HCT116 (cell line): Measurements from ENCODE around the gene ADARB1. TPM values are rescaled to one million over a fixed set of nuclear protein-coding genes. Genes with fewer than 3 reads are reported as not detected.

Source experiments
- ATAC-seq: fragments of 200-7000 bp; cut with Tn5 transposase; 2 replicates; pipeline ENCODE4 v1.9.1; 2020; ENCODE audit warnings: mild to moderate bottlenecking, moderate library complexity
- BruUV-seq: library from RNA; stranded (reverse); fragments of 400-500 nt; replicated peaks from 2 replicates; lab custom pipeline; 2021; lab: Mats Ljungman, UMichigan
- CTCF ChIA-PET: fragments of 300-600 bp; sonication (Branson Sonifier 250); formaldehyde crosslinking; loops from one replicate; lab custom pipeline; 2021; ENCODE audit warnings: antibody characterized with exemption; lab: Charles Lee
- POLR2A ChIA-PET: fragments of 300-600, 350-600 bp; sonication (Branson Sonifier 250); formaldehyde crosslinking; loops from one replicate; lab custom pipeline; 2021; ENCODE audit warnings: antibody characterized with exemption; lab: Charles Lee
- RAD21 ChIA-PET, 2 experiments: fragments of 300-600 bp; sonication (Branson Sonifier 250); formaldehyde crosslinking; loops; one replicate each; lab custom pipeline; 2023; ENCODE audit warnings: low total read pairs in 2 of 2; ENCODE audit not compliant: uncharacterized antibody in 2 of 2, unreplicated experiment in 2 of 2, low non-redundant PET in 1 of 2; lab: Charles Lee
- DNase-seq: peaks from one replicate; pipeline ENCODE4 v3.0.0-alpha.2; 2010; ENCODE audit warnings: low read depth, low spot score
- H2AFZ ChIP-seq: fragments of 200-600 bp; shearing (Covaris generic), sonication (generic); 2 replicates; pipeline ENCODE4 v1.6.1; 2017; ENCODE audit warnings: low read depth, mixed run types, mixed read lengths, antibody characterized with exemption, low read length; ENCODE audit not compliant: poor library complexity, severe bottlenecking
- H3K27ac ChIP-seq: 2 replicates; pipeline ENCODE4 v1.5.1; 2012; ENCODE audit warnings: low read depth, low read length
- H3K27me3 ChIP-seq: fragments of 200-600 bp; sonication (generic); 2 replicates; pipeline ENCODE4 v1.6.1; 2016; ENCODE audit warnings: mixed run types, low read length, mixed read lengths; ENCODE audit not compliant: insufficient read depth
- H3K36me3 ChIP-seq, 2 experiments: fragments of 200-500 bp in 1 of 2; fragments of 200-600 bp in 1 of 2; sonication (Bioruptor generic) in 1 of 2; sonication (generic) in 1 of 2; 2 replicates each; pipeline versions ENCODE4 v1.5.1 to v1.6.1; 2014 to 2016; ENCODE audit warnings: low read length in 2 of 2, inconsistent platforms in 1 of 2, mixed read lengths in 1 of 2, mixed run types in 1 of 2; ENCODE audit not compliant: insufficient read depth in 2 of 2, control insufficient read depth in 1 of 2
- H3K4me1 ChIP-seq, 2 experiments: fragments of 200-600 bp in 1 of 2; sonication (generic) in 1 of 2; 2 replicates each; pipeline versions ENCODE4 v1.5.1 to v1.6.1; 2012 to 2017; ENCODE audit warnings: low read length in 2 of 2, inconsistent platforms in 1 of 2, mild to moderate bottlenecking in 1 of 2, mixed read lengths in 1 of 2, mixed run types in 1 of 2, moderate library complexity in 1 of 2; ENCODE audit not compliant: insufficient read depth in 2 of 2, control insufficient read depth in 1 of 2
- H3K4me2 ChIP-seq: fragments of 200-600 bp; sonication (generic); 2 replicates; pipeline ENCODE4 v1.6.1; 2017; ENCODE audit warnings: mixed run types, low read length, mixed read lengths
- H3K4me3 ChIP-seq, 2 experiments: fragments of 200-600 bp in 1 of 2; sonication (generic) in 1 of 2; replicated peaks in 1 of 2; 2 replicates each; pipeline ENCODE4 v1.5.1; 2011 to 2016; ENCODE audit warnings: low read length in 2 of 2, control low read depth in 1 of 2, low read depth in 1 of 2, mild to moderate bottlenecking in 1 of 2, mixed read lengths in 1 of 2, mixed run types in 1 of 2
- H3K79me2 ChIP-seq: fragments of 200-600 bp; sonication (generic); 2 replicates; pipeline ENCODE4 v1.6.1; 2017; ENCODE audit warnings: mild to moderate bottlenecking, mixed run types, low read length, moderate library complexity, mixed read lengths; ENCODE audit not compliant: insufficient read depth
- H3K9ac ChIP-seq: fragments of 200-600 bp; sonication (generic); 2 replicates; pipeline ENCODE4 v1.6.1; 2016; ENCODE audit warnings: low read length, mixed read lengths
- H3K9me2 ChIP-seq: fragments of 200-600 bp; sonication (generic), shearing (Covaris generic); 2 replicates; pipeline ENCODE4 v1.6.1; 2017; ENCODE audit warnings: mixed run types, mild to moderate bottlenecking, moderate library complexity; ENCODE audit not compliant: insufficient read depth
- H3K9me3 ChIP-seq, 2 experiments: fragments of 200-500 bp in 1 of 2; fragments of 200-600 bp in 1 of 2; sonication (Bioruptor generic) in 1 of 2; sonication (generic) in 1 of 2; 2 replicates each; pipeline ENCODE4 v1.6.1; 2014 to 2017; ENCODE audit warnings: low read length in 2 of 2, mixed read lengths in 2 of 2, inconsistent platforms in 1 of 2, low read depth in 1 of 2, mild to moderate bottlenecking in 1 of 2, mixed run types in 1 of 2, moderate library complexity in 1 of 2; ENCODE audit not compliant: control insufficient read depth in 1 of 2, insufficient read depth in 1 of 2
- H4K20me1 ChIP-seq: fragments of 200-600 bp; sonication (generic), shearing (Covaris generic); 2 replicates; pipeline ENCODE4 v1.6.1; 2017; ENCODE audit warnings: mixed run types, mild to moderate bottlenecking, moderate library complexity; ENCODE audit not compliant: insufficient read depth
- CBX3 ChIP-seq: IDR thresholded peaks from 2 replicates; pipeline ENCODE4 v1.6.1; 2012; ENCODE audit warnings: low read depth
- EGR1 ChIP-seq: IDR thresholded peaks from 2 replicates; pipeline ENCODE4 v1.6.1; 2012; ENCODE audit warnings: low read depth
- ELF1 ChIP-seq: IDR thresholded peaks from 2 replicates; pipeline ENCODE4 v1.6.1; 2012; ENCODE audit warnings: low read depth, borderline replicate concordance
- EZH2 ChIP-seq: fragments of 200-600 bp; sonication (generic); IDR thresholded peaks from 2 replicates; pipeline ENCODE4 v1.6.1; 2017; ENCODE audit warnings: antibody characterized with exemption, mixed run types
- EZH2phosphoT487 ChIP-seq: fragments of 200-600 bp; IDR thresholded peaks from 2 replicates; pipeline ENCODE4 v1.6.1; 2018; ENCODE audit warnings: antibody characterized with exemption, borderline replicate concordance
- FOSL1 ChIP-seq: IDR thresholded peaks from 2 replicates; pipeline ENCODE4 v1.6.1; 2012; ENCODE audit warnings: low read depth
- JUND ChIP-seq: IDR thresholded peaks from 2 replicates; pipeline ENCODE4 v1.6.1; 2012
- POLR2A ChIP-seq: IDR thresholded peaks from 2 replicates; pipeline ENCODE4 v1.7.0; 2011; ENCODE audit warnings: borderline replicate concordance; ENCODE audit not compliant: insufficient read depth, insufficient read length; ENCODE audit errors: extremely low read depth
- POLR2AphosphoS5 ChIP-seq: IDR thresholded peaks from 2 replicates; pipeline ENCODE4 v1.6.1; 2011; ENCODE audit warnings: mild to moderate bottlenecking, low read depth, low read length, moderate library complexity
- RAD21 ChIP-seq: IDR thresholded peaks from 2 replicates; pipeline ENCODE4 v1.6.1; 2012; ENCODE audit warnings: low read depth, mild to moderate bottlenecking
- SIN3A ChIP-seq: IDR thresholded peaks from 2 replicates; pipeline ENCODE4 v1.6.1; 2012; ENCODE audit warnings: low read depth
- SP1 ChIP-seq: IDR thresholded peaks from 2 replicates; pipeline ENCODE4 v1.6.1; 2012; ENCODE audit warnings: low read depth
- SRF ChIP-seq: IDR thresholded peaks from 2 replicates; pipeline ENCODE4 v1.6.1; 2012; ENCODE audit warnings: low read depth
- TCF7L2 ChIP-seq: IDR thresholded peaks from 2 replicates; pipeline ENCODE4 v1.7.0; 2011; ENCODE audit warnings: borderline replicate concordance, inconsistent platforms; ENCODE audit not compliant: insufficient read depth, insufficient read length; ENCODE audit errors: extremely low read depth
- ZFX ChIP-seq: fragments of 450-650 bp; IDR thresholded peaks from 2 replicates; pipeline ENCODE4 v1.6.1; 2017
- ZNF274 ChIP-seq: fragments of 200-500 bp; sonication (Bioruptor generic); IDR thresholded peaks from 2 replicates; pipeline ENCODE4 v1.6.1; 2014; ENCODE audit warnings: mild to moderate bottlenecking, low read depth, low read length, inconsistent platforms
- intact Hi-C: fragments of 100-400 bp; cut with micrococcal nuclease; formaldehyde crosslinking; loops from 2 replicates; pipeline ENCODE4 v1.10.0; 2022
- total RNA-seq: library from RNA; stranded (reverse); gene quantifications from one replicate; pipeline ENCODE4 v1.2.1, GENCODE V29; 2021; ENCODE audit not compliant: unreplicated experiment
- TF ChIP-seq, protein P1 (sequence below), 3 experiments: fragments of 200-600 bp in 1 of 3; sonication (generic) in 1 of 3; IDR thresholded peaks in 2 of 3; conservative IDR thresholded peaks in 1 of 3; 2 replicates each; pipeline ENCODE4 v1.5.1; 2012 to 2017; ENCODE audit warnings: low read depth in 2 of 3, low read length in 2 of 3, antibody characterized with exemption in 1 of 3, borderline replicate concordance in 1 of 3, control low read depth in 1 of 3, mild to moderate bottlenecking in 1 of 3, mixed read lengths in 1 of 3, mixed run types in 1 of 3, moderate library complexity in 1 of 3; ENCODE audit not compliant: insufficient read depth in 1 of 3
- TF ChIP-seq, protein P2 (sequence below): IDR thresholded peaks from 2 replicates; pipeline ENCODE4 v1.6.1; 2012
- TF ChIP-seq, protein P3 (sequence below): IDR thresholded peaks from 2 replicates; pipeline ENCODE4 v1.6.1; 2012; ENCODE audit warnings: low read depth
- TF ChIP-seq, protein P4 (sequence below): IDR thresholded peaks from 2 replicates; pipeline ENCODE4 v1.6.1; 2011; ENCODE audit warnings: mild to moderate bottlenecking, low read length, moderate library complexity; ENCODE audit not compliant: insufficient replicate concordance; ENCODE audit errors: extremely low read depth

ADARB1 gene
- total RNA-seq, 1 experiment from 2014 or later, result 13.5 TPM

DNA sequence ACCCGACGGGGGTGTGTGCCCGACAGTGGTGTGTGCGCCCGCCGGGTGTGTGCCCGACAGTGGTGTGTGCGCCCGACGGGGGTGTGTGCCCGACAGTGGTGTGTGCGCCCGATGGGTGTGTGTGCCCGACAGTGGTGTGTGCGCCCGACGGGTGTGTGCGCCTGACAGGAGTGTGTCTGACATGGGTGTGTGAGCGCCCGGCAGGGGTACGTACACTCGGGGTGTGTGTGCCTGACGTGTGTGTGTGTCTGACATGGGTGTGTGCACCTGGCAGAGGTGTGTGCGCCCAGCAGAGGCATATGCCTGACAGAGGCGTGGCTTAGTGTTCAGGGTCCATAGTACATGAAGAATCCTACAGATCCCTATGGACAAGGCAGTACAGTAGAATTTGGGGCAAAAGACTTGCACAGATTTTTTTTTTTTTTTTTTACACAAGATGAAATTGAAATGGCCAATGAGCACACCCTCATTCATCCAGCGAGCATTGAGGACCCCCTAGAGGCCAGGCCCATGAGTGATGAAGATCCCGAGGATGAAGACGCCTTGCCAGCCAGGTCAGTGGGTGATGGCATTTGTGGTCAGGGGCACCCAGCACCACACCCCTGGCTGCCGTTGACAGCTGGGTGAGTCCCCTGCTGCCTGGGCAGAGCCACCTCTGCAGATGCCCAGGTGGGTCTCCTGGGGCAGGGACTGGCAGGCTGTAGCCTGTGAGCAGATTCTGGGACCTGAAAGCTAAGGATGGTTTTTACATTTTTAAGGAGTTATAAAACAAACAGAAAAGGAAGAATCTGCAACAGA lies 60.1 kb downstream of the ADARB1 start:
- no peak overlapping the region for H3K27ac ChIP-seq
- intact Hi-C loops, result loop anchor here (10.0 kb wide), 1 partner anchor 620 kb away; no protein-coding TSS in a partner anchor
- POLR2A ChIA-PET, result no interaction called here
- no peak overlapping the region for H3K4me3 ChIP-seq
- no peaks in the 10 kb centered on the region for H3K27me3 ChIP-seq
- RAD21 ChIA-PET, result no interaction called here
- no peaks in the 10 kb centered on the region for H3K36me3 ChIP-seq
- no peaks in the 10 kb centered on the region for H3K79me2 ChIP-seq
- H4K20me1 ChIP-seq, result no peaks in the 10 kb centered on the region
- H3K4me2 ChIP-seq, result no peak overlapping the region
- DNase-seq (no peak), ATAC-seq (no peak)
- H3K9me3 ChIP-seq, result no peaks in the 10 kb centered on the region
- BruUV-seq, result no TSS peak
- peaks cover 19 to 27% of the 10 kb centered on the region in 2 experiments for H3K4me1 ChIP-seq
- H3K9me2 ChIP-seq, result no peaks in the 10 kb centered on the region
- TF ChIP-seq SRF, result no peak
- no peak for TF ChIP-seq CBX3
- no peak for TF ChIP-seq SP1
- TF ChIP-seq EGR1, result no peak
- TF ChIP-seq, protein P1, sequence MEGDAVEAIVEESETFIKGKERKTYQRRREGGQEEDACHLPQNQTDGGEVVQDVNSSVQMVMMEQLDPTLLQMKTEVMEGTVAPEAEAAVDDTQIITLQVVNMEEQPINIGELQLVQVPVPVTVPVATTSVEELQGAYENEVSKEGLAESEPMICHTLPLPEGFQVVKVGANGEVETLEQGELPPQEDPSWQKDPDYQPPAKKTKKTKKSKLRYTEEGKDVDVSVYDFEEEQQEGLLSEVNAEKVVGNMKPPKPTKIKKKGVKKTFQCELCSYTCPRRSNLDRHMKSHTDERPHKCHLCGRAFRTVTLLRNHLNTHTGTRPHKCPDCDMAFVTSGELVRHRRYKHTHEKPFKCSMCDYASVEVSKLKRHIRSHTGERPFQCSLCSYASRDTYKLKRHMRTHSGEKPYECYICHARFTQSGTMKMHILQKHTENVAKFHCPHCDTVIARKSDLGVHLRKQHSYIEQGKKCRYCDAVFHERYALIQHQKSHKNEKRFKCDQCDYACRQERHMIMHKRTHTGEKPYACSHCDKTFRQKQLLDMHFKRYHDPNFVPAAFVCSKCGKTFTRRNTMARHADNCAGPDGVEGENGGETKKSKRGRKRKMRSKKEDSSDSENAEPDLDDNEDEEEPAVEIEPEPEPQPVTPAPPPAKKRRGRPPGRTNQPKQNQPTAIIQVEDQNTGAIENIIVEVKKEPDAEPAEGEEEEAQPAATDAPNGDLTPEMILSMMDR (IDR thresholded peaks at IDR 0.05 in 2 of 3, conservative IDR thresholded peaks at IDR 0.05 in 1 of 3; ENCODE audit: borderline replicate concordance in 1 of 3, insufficient read depth in 1 of 3, low read depth in 2 of 3, low read length in 2 of 3), result no peak
- TF ChIP-seq ZNF274, result no peak
- TF ChIP-seq ELF1, result no peak
- TF ChIP-seq, protein P2, sequence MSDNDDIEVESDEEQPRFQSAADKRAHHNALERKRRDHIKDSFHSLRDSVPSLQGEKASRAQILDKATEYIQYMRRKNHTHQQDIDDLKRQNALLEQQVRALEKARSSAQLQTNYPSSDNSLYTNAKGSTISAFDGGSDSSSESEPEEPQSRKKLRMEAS, result no peak
- no peak for TF ChIP-seq ZFX
- no peak for TF ChIP-seq RAD21
- TF ChIP-seq EZH2, result no peak
- TF ChIP-seq SIN3A, result no peak
- TF ChIP-seq, protein P3, sequence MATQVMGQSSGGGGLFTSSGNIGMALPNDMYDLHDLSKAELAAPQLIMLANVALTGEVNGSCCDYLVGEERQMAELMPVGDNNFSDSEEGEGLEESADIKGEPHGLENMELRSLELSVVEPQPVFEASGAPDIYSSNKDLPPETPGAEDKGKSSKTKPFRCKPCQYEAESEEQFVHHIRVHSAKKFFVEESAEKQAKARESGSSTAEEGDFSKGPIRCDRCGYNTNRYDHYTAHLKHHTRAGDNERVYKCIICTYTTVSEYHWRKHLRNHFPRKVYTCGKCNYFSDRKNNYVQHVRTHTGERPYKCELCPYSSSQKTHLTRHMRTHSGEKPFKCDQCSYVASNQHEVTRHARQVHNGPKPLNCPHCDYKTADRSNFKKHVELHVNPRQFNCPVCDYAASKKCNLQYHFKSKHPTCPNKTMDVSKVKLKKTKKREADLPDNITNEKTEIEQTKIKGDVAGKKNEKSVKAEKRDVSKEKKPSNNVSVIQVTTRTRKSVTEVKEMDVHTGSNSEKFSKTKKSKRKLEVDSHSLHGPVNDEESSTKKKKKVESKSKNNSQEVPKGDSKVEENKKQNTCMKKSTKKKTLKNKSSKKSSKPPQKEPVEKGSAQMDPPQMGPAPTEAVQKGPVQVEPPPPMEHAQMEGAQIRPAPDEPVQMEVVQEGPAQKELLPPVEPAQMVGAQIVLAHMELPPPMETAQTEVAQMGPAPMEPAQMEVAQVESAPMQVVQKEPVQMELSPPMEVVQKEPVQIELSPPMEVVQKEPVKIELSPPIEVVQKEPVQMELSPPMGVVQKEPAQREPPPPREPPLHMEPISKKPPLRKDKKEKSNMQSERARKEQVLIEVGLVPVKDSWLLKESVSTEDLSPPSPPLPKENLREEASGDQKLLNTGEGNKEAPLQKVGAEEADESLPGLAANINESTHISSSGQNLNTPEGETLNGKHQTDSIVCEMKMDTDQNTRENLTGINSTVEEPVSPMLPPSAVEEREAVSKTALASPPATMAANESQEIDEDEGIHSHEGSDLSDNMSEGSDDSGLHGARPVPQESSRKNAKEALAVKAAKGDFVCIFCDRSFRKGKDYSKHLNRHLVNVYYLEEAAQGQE, result no peak
- TF ChIP-seq EZH2phosphoT487, result no peak
- no peak for TF ChIP-seq TCF7L2
- TF ChIP-seq JUND, result no peak
- TF ChIP-seq POLR2A, result no peak
- TF ChIP-seq POLR2AphosphoS5, result no peak
- TF ChIP-seq, protein P4, sequence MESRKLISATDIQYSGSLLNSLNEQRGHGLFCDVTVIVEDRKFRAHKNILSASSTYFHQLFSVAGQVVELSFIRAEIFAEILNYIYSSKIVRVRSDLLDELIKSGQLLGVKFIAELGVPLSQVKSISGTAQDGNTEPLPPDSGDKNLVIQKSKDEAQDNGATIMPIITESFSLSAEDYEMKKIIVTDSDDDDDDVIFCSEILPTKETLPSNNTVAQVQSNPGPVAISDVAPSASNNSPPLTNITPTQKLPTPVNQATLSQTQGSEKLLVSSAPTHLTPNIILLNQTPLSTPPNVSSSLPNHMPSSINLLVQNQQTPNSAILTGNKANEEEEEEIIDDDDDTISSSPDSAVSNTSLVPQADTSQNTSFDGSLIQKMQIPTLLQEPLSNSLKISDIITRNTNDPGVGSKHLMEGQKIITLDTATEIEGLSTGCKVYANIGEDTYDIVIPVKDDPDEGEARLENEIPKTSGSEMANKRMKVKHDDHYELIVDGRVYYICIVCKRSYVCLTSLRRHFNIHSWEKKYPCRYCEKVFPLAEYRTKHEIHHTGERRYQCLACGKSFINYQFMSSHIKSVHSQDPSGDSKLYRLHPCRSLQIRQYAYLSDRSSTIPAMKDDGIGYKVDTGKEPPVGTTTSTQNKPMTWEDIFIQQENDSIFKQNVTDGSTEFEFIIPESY, result no peak
- no peak for TF ChIP-seq FOSL1
- no peak overlapping the region for H3K9ac ChIP-seq
- CTCF ChIA-PET, result no interaction called here
- no peak overlapping the region for H2AFZ ChIP-seq
